Kidney epithelial cell (primary cell): ENCODE results near the gene OCA2. TPM values are rescaled to one million over a fixed set of nuclear protein-coding genes. Genes with fewer than 3 reads are reported as not detected.
"Not testable (repeated sequence)": the region's sequence is repeated elsewhere in the genome, so short reads cannot be mapped to it uniquely, and the experiment has no call there.

Source experiments
- DNase-seq: peaks from one replicate; pipeline ENCODE4 v3.0.0-alpha.2; 2010; ENCODE audit warnings: low read depth
- H3K27me3 ChIP-seq: 2 replicates; pipeline ENCODE4 v1.6.0; 2011; ENCODE audit warnings: low read length; ENCODE audit not compliant: control insufficient read depth, insufficient read depth
- H3K36me3 ChIP-seq: 2 replicates; pipeline ENCODE4 v1.5.1; 2011; ENCODE audit warnings: low read length; ENCODE audit not compliant: control insufficient read depth, insufficient read depth
- H3K4me3 ChIP-seq: 2 replicates; pipeline ENCODE4 v1.5.1; 2011; ENCODE audit warnings: low read depth, mild to moderate bottlenecking, control low read depth, low read length
- CTCF ChIP-seq: IDR thresholded peaks from 2 replicates; pipeline ENCODE4 v1.5.1; 2011; ENCODE audit warnings: mild to moderate bottlenecking, moderate library complexity, low read length, control low read depth, inconsistent platforms; ENCODE audit not compliant: insufficient read depth, poor library complexity, severe bottlenecking
- total RNA-seq: library from RNA; depleted of rRNA; stranded (reverse); fragments of >200 nt; gene quantifications from 2 replicates; pipeline ENCODE4 v1.2.3, GENCODE V29; 2015

The OCA2 gene
- total RNA-seq, 1 donor from 2014 or later = 0.29 TPM

- Histone ChIP-seq H3K4me3 (no peak overlapping the region), H3K36me3 (no peaks in the 10 kb centered on the region), H3K27me3 (no peaks in the 10 kb centered on the region)
- no peak for DNase-seq
- TF ChIP-seq CTCF = no peak
Observed at GRCh38 chr15:27769652-27770051, 329.5 kb downstream of the OCA2 start.

- no peak for DNase-seq
- Histone ChIP-seq H3K27me3 (no peaks in the 10 kb centered on the region), H3K4me3 (no peak overlapping the region), H3K36me3 (no peaks in the 10 kb centered on the region)
- no peak for TF ChIP-seq CTCF
Observed at GRCh38 chr15:27768732-27769475, 330.2 kb downstream of the OCA2 start.

DNA sequence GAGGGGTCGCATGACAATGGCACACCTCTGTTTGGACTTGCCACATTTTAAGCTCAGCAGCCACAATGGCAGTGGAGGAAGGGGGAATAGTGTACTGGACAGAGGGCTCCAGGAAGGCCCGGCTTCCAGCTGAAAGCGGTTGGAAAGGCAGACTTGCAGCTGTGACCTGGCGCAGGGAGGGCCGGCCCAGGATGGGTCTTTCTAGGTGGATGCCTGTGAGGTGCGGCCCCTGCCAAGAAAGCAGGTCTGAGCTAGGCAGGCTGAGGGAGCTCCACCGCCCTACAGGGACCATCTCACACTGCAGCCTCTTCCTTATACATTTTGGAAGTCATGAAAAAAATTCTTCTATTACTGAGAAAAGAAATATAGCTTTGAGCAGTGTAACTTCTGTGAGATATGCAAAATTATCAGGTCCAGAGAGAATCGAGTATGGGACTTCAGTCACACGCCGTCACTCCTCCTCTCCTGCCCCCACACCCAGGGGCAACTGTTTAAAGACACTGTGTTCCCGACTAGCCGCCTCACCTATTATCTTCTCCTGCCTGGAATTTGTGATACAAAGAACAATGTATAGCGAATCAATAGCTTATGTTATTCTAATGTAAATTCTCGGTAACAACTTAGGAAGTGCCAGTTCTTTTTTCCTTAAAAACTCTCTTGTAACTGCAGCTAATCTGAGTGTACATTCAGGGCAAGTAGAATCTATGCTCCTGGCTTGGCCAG, 331.0 kb downstream of the OCA2 start:
- DNase-seq = no peak
- H3K36me3 ChIP-seq = no peaks in the 10 kb centered on the region
- H3K27me3 ChIP-seq = no peaks in the 10 kb centered on the region
- no peak for TF ChIP-seq CTCF
- no peak overlapping the region for H3K4me3 ChIP-seq

- not testable (repeated sequence) for H3K27me3 ChIP-seq, H3K36me3 ChIP-seq, DNase-seq, H3K4me3 ChIP-seq
Observed at GRCh38 chr15:27767430-27767829, 331.7 kb downstream of the OCA2 start.

- DNase-seq = no peak
- TF ChIP-seq CTCF = no peak
- H3K36me3 ChIP-seq = no peaks in the 10 kb centered on the region
- H3K27me3 ChIP-seq = no peaks in the 10 kb centered on the region
- H3K4me3 ChIP-seq = no peak overlapping the region
Observed at GRCh38 chr15:27764339-27764738, 334.8 kb downstream of the OCA2 start.

GRCh38 chr15:27763514-27763913, 335.6 kb downstream of the OCA2 start:
- TF ChIP-seq CTCF = no peak
- Histone ChIP-seq H3K27me3 (no peaks in the 10 kb centered on the region), H3K36me3 (no peaks in the 10 kb centered on the region), H3K4me3 (no peak overlapping the region)
- DNase-seq = no peak
